ENCODE data around the gene TMEM240.

DNA sequence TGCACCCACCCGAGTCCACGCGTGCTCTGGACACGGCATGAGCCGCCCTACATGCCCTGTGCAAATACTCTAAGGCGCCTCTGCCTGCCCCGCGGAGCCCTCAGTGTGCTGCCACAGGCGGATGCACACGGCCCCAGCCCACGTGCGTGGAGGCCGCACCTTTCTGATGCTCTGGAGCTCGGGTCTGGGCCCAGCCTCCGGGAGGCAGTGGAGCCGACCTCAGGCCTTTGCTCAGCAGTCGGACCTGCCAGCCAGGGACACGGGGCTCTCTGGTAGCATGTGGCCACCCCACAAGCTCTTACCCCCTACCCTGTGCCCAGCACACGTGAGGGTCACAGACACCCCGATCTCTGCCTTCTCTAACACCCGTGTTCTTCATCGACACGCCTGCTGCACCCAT lies 2.1 kb downstream of the TMEM240 start:
- TF ChIP-seq, protein P1, sequence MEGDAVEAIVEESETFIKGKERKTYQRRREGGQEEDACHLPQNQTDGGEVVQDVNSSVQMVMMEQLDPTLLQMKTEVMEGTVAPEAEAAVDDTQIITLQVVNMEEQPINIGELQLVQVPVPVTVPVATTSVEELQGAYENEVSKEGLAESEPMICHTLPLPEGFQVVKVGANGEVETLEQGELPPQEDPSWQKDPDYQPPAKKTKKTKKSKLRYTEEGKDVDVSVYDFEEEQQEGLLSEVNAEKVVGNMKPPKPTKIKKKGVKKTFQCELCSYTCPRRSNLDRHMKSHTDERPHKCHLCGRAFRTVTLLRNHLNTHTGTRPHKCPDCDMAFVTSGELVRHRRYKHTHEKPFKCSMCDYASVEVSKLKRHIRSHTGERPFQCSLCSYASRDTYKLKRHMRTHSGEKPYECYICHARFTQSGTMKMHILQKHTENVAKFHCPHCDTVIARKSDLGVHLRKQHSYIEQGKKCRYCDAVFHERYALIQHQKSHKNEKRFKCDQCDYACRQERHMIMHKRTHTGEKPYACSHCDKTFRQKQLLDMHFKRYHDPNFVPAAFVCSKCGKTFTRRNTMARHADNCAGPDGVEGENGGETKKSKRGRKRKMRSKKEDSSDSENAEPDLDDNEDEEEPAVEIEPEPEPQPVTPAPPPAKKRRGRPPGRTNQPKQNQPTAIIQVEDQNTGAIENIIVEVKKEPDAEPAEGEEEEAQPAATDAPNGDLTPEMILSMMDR (IDR thresholded peaks at IDR 0.05 in 2 of 3, conservative IDR thresholded peaks at IDR 0.05 in 1 of 3; ENCODE audit: control insufficient read depth in 2 of 3, extremely low read depth in 1 of 3, insufficient read depth in 1 of 3, low read depth in 3 of 3, low read length in 3 of 3): no peak
- no peak for TF ChIP-seq CEBPB (IDR thresholded peaks at IDR 0.05; ENCODE audit: borderline replicate concordance in 1 of 2, low read depth in 2 of 2, low read length in 2 of 2)
- no peak for TF ChIP-seq FOXM1 (IDR thresholded peaks at IDR 0.05; ENCODE audit: low read depth, low read length)
- no peak for TF ChIP-seq HDAC2 (IDR thresholded peaks at IDR 0.05)
- TF ChIP-seq ATF7 (IDR thresholded peaks at IDR 0.05; ENCODE audit: low read depth): no peak
- no peak for TF ChIP-seq IRF4 (IDR thresholded peaks at IDR 0.05; ENCODE audit: low read depth, low read length)
- TF ChIP-seq SIN3A (IDR thresholded peaks at IDR 0.05; ENCODE audit: low read depth, low read length): no peak
- TF ChIP-seq MYC (IDR thresholded peaks at IDR 0.05; ENCODE audit: insufficient read depth, insufficient read length, insufficient replicate concordance, low read length, severe bottlenecking): no peak
- TF ChIP-seq, protein P2, sequence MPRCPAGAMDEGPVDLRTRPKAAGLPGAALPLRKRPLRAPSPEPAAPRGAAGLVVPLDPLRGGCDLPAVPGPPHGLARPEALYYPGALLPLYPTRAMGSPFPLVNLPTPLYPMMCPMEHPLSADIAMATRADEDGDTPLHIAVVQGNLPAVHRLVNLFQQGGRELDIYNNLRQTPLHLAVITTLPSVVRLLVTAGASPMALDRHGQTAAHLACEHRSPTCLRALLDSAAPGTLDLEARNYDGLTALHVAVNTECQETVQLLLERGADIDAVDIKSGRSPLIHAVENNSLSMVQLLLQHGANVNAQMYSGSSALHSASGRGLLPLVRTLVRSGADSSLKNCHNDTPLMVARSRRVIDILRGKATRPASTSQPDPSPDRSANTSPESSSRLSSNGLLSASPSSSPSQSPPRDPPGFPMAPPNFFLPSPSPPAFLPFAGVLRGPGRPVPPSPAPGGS (IDR thresholded peaks at IDR 0.05; ENCODE audit: borderline replicate concordance, insufficient read depth, low read depth, low read length, poor library complexity, severe bottlenecking): no peak
- TF ChIP-seq, protein P3, sequence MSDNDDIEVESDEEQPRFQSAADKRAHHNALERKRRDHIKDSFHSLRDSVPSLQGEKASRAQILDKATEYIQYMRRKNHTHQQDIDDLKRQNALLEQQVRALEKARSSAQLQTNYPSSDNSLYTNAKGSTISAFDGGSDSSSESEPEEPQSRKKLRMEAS (IDR thresholded peaks at IDR 0.05; ENCODE audit: low read depth, low read length): no peak

Measured in GM12878 (cell line).